Measurements from ENCODE around the gene PRR5. TPM values are rescaled to one million over a fixed set of nuclear protein-coding genes. Genes with fewer than 3 reads are reported as not detected.

The PRR5 gene
- total RNA-seq, 1 experiment from 2014 or later = 11.8 TPM

DNA sequence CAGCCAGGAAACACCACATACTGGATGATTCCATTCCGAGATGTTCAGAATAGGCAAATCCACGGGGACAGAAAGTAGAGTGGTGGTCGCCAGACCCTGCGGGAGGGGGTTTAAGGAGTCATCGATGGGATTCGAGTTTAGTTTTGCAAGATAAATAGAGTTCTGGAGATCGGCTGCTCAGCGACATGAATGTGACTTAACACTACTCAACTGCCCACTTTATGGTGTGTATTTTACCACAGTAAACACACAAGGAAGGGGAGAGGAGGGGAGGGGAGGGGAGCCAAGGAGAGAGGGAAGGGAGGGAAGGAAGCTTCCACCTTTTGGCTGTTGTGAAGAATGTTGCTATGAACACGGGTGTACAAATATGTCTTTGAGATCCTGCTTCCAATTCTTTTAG is 39.9 kb downstream of the PRR5 start:
- no peak for DNase-seq
- Histone ChIP-seq H3K4ac (ENCODE audit: low read depth, low read length) (no peak overlapping the region), H4K20me1 (ENCODE audit: control insufficient read depth, insufficient read depth, insufficient read length) (no peaks in the 10 kb centered on the region), H3K14ac (ENCODE audit: insufficient read depth, low read length) (no peak overlapping the region), H2BK5ac (ENCODE audit: insufficient read length, low read length) (no peak overlapping the region), H3K18ac (ENCODE audit: insufficient read length, low read depth, low read length) (no peak overlapping the region), H3K9me3 (ENCODE audit: control insufficient read depth, low read depth, low read length) (no peaks in the 10 kb centered on the region), H2AK5ac (ENCODE audit: insufficient read length, low read length) (no peak overlapping the region), H3K79me1 (ENCODE audit: insufficient read depth, low read depth, low read length, poor library complexity, severe bottlenecking) (no peaks in the 10 kb centered on the region), H3K23ac (ENCODE audit: insufficient read length, low read depth, low read length) (no peak overlapping the region), H2BK15ac (ENCODE audit: low read depth, low read length) (no peak overlapping the region), H3K27me3 (ENCODE audit: insufficient read depth, low read length) (no peaks in the 10 kb centered on the region), H3K27ac (ENCODE audit: insufficient read length, low read depth, low read length) (no peak overlapping the region), H2AFZ (ENCODE audit: low read length) (no peak overlapping the region), H3K4me1 (ENCODE audit: insufficient read depth, low read length) (peaks cover 1% of the 10 kb centered on the region; the same call in 1 of the 2 replicates), H2BK12ac (ENCODE audit: insufficient read length, low read depth, low read length) (no peak overlapping the region), H4K8ac (replicated peaks; ENCODE audit: insufficient read length, low read depth, low read length) (no peak overlapping the region), H2BK120ac (ENCODE audit: low read depth, low read length, poor library complexity, severe bottlenecking) (no peak overlapping the region), H3K23me2 (ENCODE audit: insufficient read length, low read depth, low read length, poor library complexity, severe bottlenecking) (no peaks in the 10 kb centered on the region), H4K91ac (ENCODE audit: insufficient read length, low read depth, low read length) (no peak overlapping the region), H4K5ac (ENCODE audit: insufficient read length, low read depth, low read length) (no peak overlapping the region), H3T11ph (ENCODE audit: low read length) (no peak overlapping the region), H3K79me2 (ENCODE audit: insufficient read depth, low read length) (no peaks in the 10 kb centered on the region), H3K4me2 (ENCODE audit: insufficient read depth, insufficient read length, low read length) (no peak overlapping the region), H3K56ac (ENCODE audit: insufficient read length, low read depth, low read length) (no peak overlapping the region), H3K9ac (ENCODE audit: extremely low read depth, insufficient read length, low read length) (no peak overlapping the region), H2BK20ac (ENCODE audit: low read depth, low read length, poor library complexity, severe bottlenecking) (no peak overlapping the region)
- no CpG with 5 or more reads among the region's 9 CpGs for WGBS (ENCODE audit: extremely low coverage, insufficient read length, low lambda C conversion rate)
- no peaks in the 10 kb centered on the region; a peak in 1 of 7 replicates for H3K36me3 Mint-ChIP-seq (ENCODE audit: insufficient read depth in 1 of 3, low read depth in 3 of 3)
- no peak overlapping the region for H3K4me3 Mint-ChIP-seq
- TF ChIP-seq CTCF (conservative IDR thresholded peaks at IDR 0.05) = no peak
- H3K27ac Mint-ChIP-seq = peak overlapping the region in 1 of 3 experiments; percentile 55; a peak in 1 of 7 replicates
- H3K9me3 Mint-ChIP-seq = 0 out of 5 replicates have a peak, but pooled peaks cover 0 to 2% of the 10 kb centered on the region in 2 experiments
- H3K4me1 Mint-ChIP-seq = peaks cover 24 to 37% of the 10 kb centered on the region in 2 experiments
- peaks cover 41% of the 10 kb centered on the region for H3K27me3 Mint-ChIP-seq (ENCODE audit: low read depth)
